Measurements from ENCODE around the gene SLC2A11.

DNA sequence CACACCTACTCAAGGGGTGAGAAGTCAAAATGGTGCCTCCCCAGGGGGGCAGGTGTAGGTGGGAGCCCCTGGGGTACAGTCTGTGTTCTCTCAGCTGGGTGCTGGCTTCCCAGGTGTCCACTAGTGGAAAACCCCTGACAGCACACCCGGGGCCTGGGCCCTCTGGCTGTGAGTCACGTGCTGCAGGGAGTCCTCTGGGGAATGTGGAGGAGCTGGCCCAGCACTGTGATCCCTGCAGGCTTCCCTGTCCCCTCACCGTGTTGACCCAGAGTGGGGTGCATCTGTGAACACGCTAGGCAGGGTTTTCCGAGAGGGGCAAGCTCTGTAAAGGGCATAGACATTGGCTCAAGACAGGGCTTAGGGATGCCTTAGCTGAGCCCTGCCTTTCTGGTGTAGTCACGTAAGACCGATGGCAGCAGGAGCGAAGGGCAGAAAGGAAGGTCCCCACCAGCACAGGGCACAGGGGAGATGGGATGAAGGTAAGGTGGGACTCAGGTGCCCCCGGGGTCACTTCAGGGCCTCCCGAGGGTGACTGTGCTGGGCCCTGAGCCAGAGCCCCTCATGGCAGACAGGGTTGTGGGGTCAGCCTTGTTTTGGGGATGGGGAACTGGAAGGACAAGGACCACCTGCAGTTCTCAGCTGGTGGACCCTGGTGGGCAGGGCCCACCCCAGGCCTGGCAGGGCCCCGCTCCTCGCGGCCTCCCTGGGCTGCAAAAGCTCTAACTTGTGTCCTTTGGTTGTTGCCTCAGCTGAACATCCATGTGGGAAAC, 33.0 kb upstream of the SLC2A11 start:
- TF ChIP-seq, protein P1, sequence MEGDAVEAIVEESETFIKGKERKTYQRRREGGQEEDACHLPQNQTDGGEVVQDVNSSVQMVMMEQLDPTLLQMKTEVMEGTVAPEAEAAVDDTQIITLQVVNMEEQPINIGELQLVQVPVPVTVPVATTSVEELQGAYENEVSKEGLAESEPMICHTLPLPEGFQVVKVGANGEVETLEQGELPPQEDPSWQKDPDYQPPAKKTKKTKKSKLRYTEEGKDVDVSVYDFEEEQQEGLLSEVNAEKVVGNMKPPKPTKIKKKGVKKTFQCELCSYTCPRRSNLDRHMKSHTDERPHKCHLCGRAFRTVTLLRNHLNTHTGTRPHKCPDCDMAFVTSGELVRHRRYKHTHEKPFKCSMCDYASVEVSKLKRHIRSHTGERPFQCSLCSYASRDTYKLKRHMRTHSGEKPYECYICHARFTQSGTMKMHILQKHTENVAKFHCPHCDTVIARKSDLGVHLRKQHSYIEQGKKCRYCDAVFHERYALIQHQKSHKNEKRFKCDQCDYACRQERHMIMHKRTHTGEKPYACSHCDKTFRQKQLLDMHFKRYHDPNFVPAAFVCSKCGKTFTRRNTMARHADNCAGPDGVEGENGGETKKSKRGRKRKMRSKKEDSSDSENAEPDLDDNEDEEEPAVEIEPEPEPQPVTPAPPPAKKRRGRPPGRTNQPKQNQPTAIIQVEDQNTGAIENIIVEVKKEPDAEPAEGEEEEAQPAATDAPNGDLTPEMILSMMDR (IDR thresholded peaks at IDR 0.05) = no peak
- no peak for TF ChIP-seq POLR2A (IDR thresholded peaks at IDR 0.05)

Data from adrenal gland (tissue), 5 donors.